RPMI7951 (cell line): ENCODE results near the gene AGPAT2. TPM values are rescaled to one million over a fixed set of nuclear protein-coding genes. Genes with fewer than 3 reads are reported as not detected.

Source experiments
- DNase-seq: peaks from one replicate; pipeline ENCODE4 v3.0.0-alpha.2; 2012; ENCODE audit warnings: low read depth
- total RNA-seq: library from RNA; depleted of rRNA; stranded (reverse); fragments of >200 nt; shearing (Covaris generic); gene quantifications from 2 replicates; pipeline ENCODE4 v1.2.3, GENCODE V29; 2014

Gene AGPAT2
- total RNA-seq, 1 experiment from 2014 or later = 20.4 TPM

GRCh38 chr9:136688274-136689107 is 1.2 kb upstream of the AGPAT2 start:
- DNase-seq = no peak

GRCh38 chr9:136687721-136688223 is 515 bp upstream of the AGPAT2 start:
- no peak for DNase-seq

GRCh38 chr9:136686534-136686793 is 793 bp downstream of the AGPAT2 start:
- DNase-seq = no peak

- DNase-seq = no peak
These were observed 1.3 kb downstream of the AGPAT2 start for GRCh38 chr9:136685790-136686533.

- no peak for DNase-seq
These were observed 2.0 kb downstream of the AGPAT2 start for GRCh38 chr9:136685216-136685615.

- no peak for DNase-seq
These were observed 2.5 kb downstream of the AGPAT2 start for GRCh38 chr9:136684799-136685198.

GRCh38 chr9:136684339-136684738 is 2.9 kb downstream of the AGPAT2 start:
- no peak for DNase-seq

- no peak for DNase-seq
These were observed 3.5 kb downstream of the AGPAT2 start for GRCh38 chr9:136683755-136684154.

GRCh38 chr9:136683173-136683745 is 4.0 kb downstream of the AGPAT2 start:
- DNase-seq = no peak

- DNase-seq = no peak
These were observed 4.5 kb downstream of the AGPAT2 start for GRCh38 chr9:136682710-136683109.

- DNase-seq = no peak
These were observed 5.1 kb downstream of the AGPAT2 start for GRCh38 chr9:136681945-136682699.

GRCh38 chr9:136681029-136681428 is 6.2 kb downstream of the AGPAT2 start:
- DNase-seq = no peak

GRCh38 chr9:136679431-136679941 is 7.8 kb downstream of the AGPAT2 start:
- no peak for DNase-seq

- DNase-seq = no peak
These were observed 8.6 kb downstream of the AGPAT2 start for GRCh38 chr9:136678624-136679023.

GRCh38 chr9:136678034-136678433 is 9.2 kb downstream of the AGPAT2 start:
- no peak for DNase-seq

GRCh38 chr9:136676920-136677686 is 10.2 kb downstream of the AGPAT2 start:
- DNase-seq = no peak

GRCh38 chr9:136676297-136676794 is 10.9 kb downstream of the AGPAT2 start:
- DNase-seq = no peak

GRCh38 chr9:136675477-136676296 is 11.6 kb downstream of the AGPAT2 start:
- DNase-seq = no peak

GRCh38 chr9:136674786-136675349 is 12.4 kb downstream of the AGPAT2 start:
- no peak for DNase-seq
